Mesothelial cell of epicardium (in vitro differentiated cells): ENCODE measurements around the gene NDUFS2. TPM values are rescaled to one million over a fixed set of nuclear protein-coding genes. Genes with fewer than 3 reads are reported as not detected.

Experiments
- microRNA-seq: library from miRNA; unstranded; fragments of <30 nt; microRNA quantifications from one replicate; pipeline ENCODE4 v1.2.0, GENCODE V29; 2021; ENCODE audit warnings: inconsistent platforms, mixed read lengths
- total RNA-seq: library from RNA; stranded (reverse); gene quantifications from 3 replicates; pipeline ENCODE4 v1.2.1, GENCODE V29; 2021

NDUFS2 gene
- total RNA-seq, 1 donor from 2014 or later = 70.1 TPM

Small RNAs within 50 kb of the gene (microRNA-seq; reads per million reads assigned to microRNA genes)
- gene MIR5187 = 1.2 reads per million

Other genes with a start within 250 kb of the NDUFS2 start
- gene ITLN2, start 247.6 kb upstream of the NDUFS2 start, total RNA-seq = 0.41 to 0.80 TPM (median 0.72 TPM) in 3 replicates
- gene F11R, start 181.2 kb upstream of the NDUFS2 start, total RNA-seq = 114 to 132 TPM (median 122 TPM) in 3 replicates
- gene TSTD1, start 163.4 kb upstream of the NDUFS2 start, total RNA-seq = 53.2 to 60.3 TPM (median 53.7 TPM) in 3 replicates
- 66.4 to 68.0 TPM (median 66.6 TPM) in 3 replicates for gene USF1, start 156.4 kb upstream of the NDUFS2 start, total RNA-seq
- gene ARHGAP30, start 132.5 kb upstream of the NDUFS2 start, total RNA-seq = 1.4 to 1.9 TPM (median 1.6 TPM) in 3 replicates
- gene NECTIN4, start 112.8 kb upstream of the NDUFS2 start, total RNA-seq = 29.9 to 31.5 TPM (median 30.6 TPM) in 3 replicates
- 4.2 to 5.4 TPM (median 5.4 TPM) in 3 replicates for gene KLHDC9, start 104.0 kb upstream of the NDUFS2 start, total RNA-seq
- gene PFDN2, start 84.3 kb upstream of the NDUFS2 start, total RNA-seq = 49.7 to 53.2 TPM (median 50.8 TPM) in 3 replicates
- gene NIT1, start 84.3 kb upstream of the NDUFS2 start, total RNA-seq = 35.3 to 37.7 TPM (median 35.9 TPM) in 3 replicates
- 43.7 to 45.0 TPM (median 44.4 TPM) in 3 replicates for gene DEDD, start 69.7 kb upstream of the NDUFS2 start, total RNA-seq
- gene UFC1, start 48.4 kb upstream of the NDUFS2 start, total RNA-seq = 86.2 to 90.2 TPM (median 88.7 TPM) in 3 replicates
- 42.6 to 48.4 TPM (median 47.4 TPM) in 3 replicates for gene USP21, start 42.9 kb upstream of the NDUFS2 start, total RNA-seq
- gene PPOX, start 35.9 kb upstream of the NDUFS2 start, total RNA-seq = 48.9 to 49.7 TPM (median 49.0 TPM) in 3 replicates
- gene B4GALT3, start 24.9 kb upstream of the NDUFS2 start, total RNA-seq = 38.0 to 43.0 TPM (median 40.5 TPM) in 3 replicates
- 6.8 to 9.9 TPM (median 9.2 TPM) in 3 replicates for gene ADAMTS4, start 3.3 kb upstream of the NDUFS2 start, total RNA-seq
- 0.40 to 1.8 TPM (median 1.3 TPM) in 3 replicates for gene FCER1G, start 12.9 kb downstream of the NDUFS2 start, total RNA-seq
- not detected in 3 replicates for gene APOA2, start 21.3 kb downstream of the NDUFS2 start, total RNA-seq
- gene TOMM40L, start 23.7 kb downstream of the NDUFS2 start, total RNA-seq = 8.5 to 9.3 TPM (median 9.3 TPM) in 3 replicates
- not detected in 3 replicates for gene NR1I3, start 35.8 kb downstream of the NDUFS2 start, total RNA-seq
- gene PCP4L1, start 56.4 kb downstream of the NDUFS2 start, total RNA-seq = 0.25 TPM in 1 of 3 replicates, not detected in the others
- gene MPZ, start 107.6 kb downstream of the NDUFS2 start, total RNA-seq = 1.3 to 1.4 TPM (median 1.3 TPM) in 3 replicates
- 141 to 147 TPM (median 145 TPM) in 3 replicates for gene SDHC, start 112.0 kb downstream of the NDUFS2 start, total RNA-seq
- gene CFAP126, start 165.5 kb downstream of the NDUFS2 start, total RNA-seq = not detected in 3 replicates